ENCODE data around the gene SKOR1. TPM values are rescaled to one million over a fixed set of nuclear protein-coding genes. Genes with fewer than 3 reads are reported as not detected.

Gene SKOR1
- total and polyA plus RNA-seq, 2 experiments from 2014 or later = 0.23 to 0.52 TPM

- H3K36me3 ChIP-seq (replicated peaks; ENCODE audit: insufficient read depth, low read depth) = no peaks in the 10 kb centered on the region
- H3K4me3 ChIP-seq = no peak overlapping the region
- 83% methylated on average over 5 of the region's 5 CpGs for WGBS (ENCODE audit: low lambda C conversion rate, missing lambda C conversion rate)
- no peaks in the 10 kb centered on the region for H4K20me1 ChIP-seq (ENCODE audit: insufficient read depth, poor library complexity, severe bottlenecking)
- no peaks in the 10 kb centered on the region for H3K79me2 ChIP-seq
- no peaks in the 10 kb centered on the region for H3K27me3 ChIP-seq
- no peak for DNase-seq (ENCODE audit: low spot score)
- no peaks in the 10 kb centered on the region for H3K9me2 ChIP-seq (replicated peaks; ENCODE audit: insufficient read depth)
- TF ChIP-seq EZH2phosphoT487 (IDR thresholded peaks at IDR 0.05; ENCODE audit: low read depth, severe bottlenecking, unreplicated experiment) (no peak), CTCF (IDR thresholded peaks at IDR 0.05; ENCODE audit: poor library complexity) (no peak), EZH2 (IDR thresholded peaks at IDR 0.05; ENCODE audit: borderline replicate concordance) (no peak)
- peaks cover 22% of the 10 kb centered on the region for H3K4me1 ChIP-seq (ENCODE audit: insufficient read depth)
- no peak overlapping the region for H2AFZ ChIP-seq
- no peak overlapping the region for H3K4me2 ChIP-seq
- H3K27ac ChIP-seq = no peak overlapping the region
- no peaks in the 10 kb centered on the region for H3K9me3 ChIP-seq (ENCODE audit: low read depth)
Observed at GRCh38 chr15:67845974-67846373, 20.7 kb downstream of the SKOR1 start.

GRCh38 chr15:67849538-67849937 lies 24.2 kb downstream of the SKOR1 start:
- Histone ChIP-seq H3K79me2 (no peaks in the 10 kb centered on the region), H2AFZ (no peak overlapping the region), H3K9me3 (ENCODE audit: low read depth) (no peaks in the 10 kb centered on the region), H3K27me3 (no peaks in the 10 kb centered on the region), H3K9me2 (replicated peaks; ENCODE audit: insufficient read depth) (no peaks in the 10 kb centered on the region), H3K4me1 (ENCODE audit: insufficient read depth) (peaks cover 9% of the 10 kb centered on the region), H3K36me3 (replicated peaks; ENCODE audit: insufficient read depth, low read depth) (no peaks in the 10 kb centered on the region), H4K20me1 (ENCODE audit: insufficient read depth, poor library complexity, severe bottlenecking) (no peaks in the 10 kb centered on the region), H3K4me2 (no peak overlapping the region), H3K27ac (no peak overlapping the region), H3K4me3 (no peak overlapping the region)
- WGBS (ENCODE audit: low lambda C conversion rate, missing lambda C conversion rate) = 100% methylated on average over 1 of the region's 1 CpG
- no peak for TF ChIP-seq EZH2 (IDR thresholded peaks at IDR 0.05; ENCODE audit: borderline replicate concordance)
- TF ChIP-seq CTCF (IDR thresholded peaks at IDR 0.05; ENCODE audit: poor library complexity) = no peak
- TF ChIP-seq EZH2phosphoT487 (IDR thresholded peaks at IDR 0.05; ENCODE audit: low read depth, severe bottlenecking, unreplicated experiment) = no peak
- DNase-seq (ENCODE audit: low spot score) = no peak

GRCh38 chr15:67850336-67850735 lies 25.0 kb downstream of the SKOR1 start:
- WGBS (ENCODE audit: low lambda C conversion rate, missing lambda C conversion rate) = 68% methylated on average over 7 of the region's 7 CpGs
- H3K4me2 ChIP-seq = no peak overlapping the region

More at GRCh38 chr15:67850336-67850735, 25.0 kb downstream of the SKOR1 start:
- H3K79me2 ChIP-seq = no peaks in the 10 kb centered on the region
- peaks cover 7% of the 10 kb centered on the region for H3K4me1 ChIP-seq (ENCODE audit: insufficient read depth)
- H3K4me3 ChIP-seq = no peak overlapping the region
- DNase-seq (ENCODE audit: low spot score) = no peak
- TF ChIP-seq EZH2phosphoT487 (IDR thresholded peaks at IDR 0.05; ENCODE audit: low read depth, severe bottlenecking, unreplicated experiment) = no peak
- no peak for TF ChIP-seq EZH2 (IDR thresholded peaks at IDR 0.05; ENCODE audit: borderline replicate concordance)
- TF ChIP-seq CTCF (IDR thresholded peaks at IDR 0.05; ENCODE audit: poor library complexity) = no peak
- no peak overlapping the region for H3K27ac ChIP-seq
- H4K20me1 ChIP-seq (ENCODE audit: insufficient read depth, poor library complexity, severe bottlenecking) = no peaks in the 10 kb centered on the region
- H3K9me2 ChIP-seq (replicated peaks; ENCODE audit: insufficient read depth) = no peaks in the 10 kb centered on the region
- H2AFZ ChIP-seq = no peak overlapping the region
- no peaks in the 10 kb centered on the region for H3K9me3 ChIP-seq (ENCODE audit: low read depth)
- no peaks in the 10 kb centered on the region for H3K36me3 ChIP-seq (replicated peaks; ENCODE audit: insufficient read depth, low read depth)
- no peaks in the 10 kb centered on the region for H3K27me3 ChIP-seq
